BLaER1 treated with 17β-estradiol and CSF1 and Interleukin-3, amounts not matched to agents 10 nM and 100 nM (cell line): ENCODE data around the gene RABL6.

ENCODE experiments used
- H3K27ac ChIP-seq, 11 experiments: shearing (Covaris generic); formaldehyde crosslinking; 2 replicates each; pipeline ENCODE4 v1.8.1; 2022
- H3K27me3 ChIP-seq, 11 experiments: shearing (Covaris generic); formaldehyde crosslinking; 2 replicates each; pipeline ENCODE4 v1.8.1; 2022
- H3K36me3 ChIP-seq, 11 experiments: shearing (Covaris generic); formaldehyde crosslinking; 2 replicates each; pipeline ENCODE4 v1.8.1; 2022
- H3K4me1 ChIP-seq, 10 experiments: shearing (Covaris generic); formaldehyde crosslinking; 2 replicates each; pipeline ENCODE4 v1.8.1; 2022
- H3K4me2 ChIP-seq, 11 experiments: shearing (Covaris generic); formaldehyde crosslinking; 2 replicates each; pipeline ENCODE4 v1.8.1; 2022
- H3K4me3 ChIP-seq, 10 experiments: shearing (Covaris generic); formaldehyde crosslinking; 2 replicates each; pipeline ENCODE4 v1.8.1; 2022
- H3K9ac ChIP-seq, 11 experiments: shearing (Covaris generic); formaldehyde crosslinking; 2 replicates each; pipeline ENCODE4 v1.8.1; 2022
- H3K9me3 ChIP-seq, 11 experiments: shearing (Covaris generic); formaldehyde crosslinking; replicated peaks in 1 of 11; 2 replicates each; pipeline ENCODE4 v1.8.1; 2022
- H4K20me1 ChIP-seq, 11 experiments: shearing (Covaris generic); formaldehyde crosslinking; 2 replicates each; pipeline ENCODE4 v1.8.1; 2022
- Cebpa-rat ChIP-seq, 11 experiments: shearing (Covaris generic); IDR thresholded peaks; 2 replicates each; pipeline ENCODE4 v1.8.1; 2022

The RABL6 gene

GRCh38 chr9:136853596-136854112, 45.9 kb downstream of the RABL6 start:
- peaks cover 9 to 37% (median 20%) of the 10 kb centered on the region in 11 experiments; a peak in 18 of 22 replicates for H3K36me3 ChIP-seq
- no peak for TF ChIP-seq Cebpa-rat (IDR thresholded peaks at IDR 0.05)

GRCh38 chr9:136854113-136854841, 46.5 kb downstream of the RABL6 start:
- H3K27me3 ChIP-seq: no peaks in the 10 kb centered on the region
- H3K4me1 ChIP-seq: peaks cover 28 to 81% (median 67%) of the 10 kb centered on the region in 10 experiments

More at GRCh38 chr9:136853596-136854112, 45.9 kb downstream of the RABL6 start:
- Histone ChIP-seq H3K27ac (no peak overlapping the region), H3K4me3 (no peak overlapping the region), H3K9me3 (no peaks in the 10 kb centered on the region), H3K4me2 (peak overlapping the region in 9 of 11 experiments; percentile 21 to 80 (median 56); a peak in 17 of 22 replicates), H3K4me1 (peaks cover 22 to 75% (median 61%) of the 10 kb centered on the region in 10 experiments), H3K27me3 (no peaks in the 10 kb centered on the region), H4K20me1 (peaks cover 13 to 85% (median 64%) of the 10 kb centered on the region in 11 experiments; a peak in 21 of 22 replicates), H3K9ac (peak overlapping the region in 6 of 11 experiments; percentile 3 to 41 (median 32); a peak in 6 of 22 replicates)

GRCh38 chr9:136854842-136855460, 47.2 kb downstream of the RABL6 start:
- Histone ChIP-seq H3K9ac (peak overlapping the region in 5 of 11 experiments; percentile 9 to 48 (median 37); a peak in 5 of 22 replicates), H3K4me1 (peaks cover 32 to 84% (median 70%) of the 10 kb centered on the region in 10 experiments)

More at GRCh38 chr9:136854113-136854841, 46.5 kb downstream of the RABL6 start:
- H3K4me3 ChIP-seq: no peak overlapping the region
- peak overlapping the region in 10 of 11 experiments; percentile 21 to 80 (median 51); a peak in 19 of 22 replicates for H3K4me2 ChIP-seq
- TF ChIP-seq Cebpa-rat (IDR thresholded peaks at IDR 0.05): no peak
- peak overlapping the region in 7 of 11 experiments; percentile 9 to 41 (median 33); a peak in 8 of 22 replicates for H3K9ac ChIP-seq
- H3K36me3 ChIP-seq: peaks cover 9 to 43% (median 20%) of the 10 kb centered on the region in 11 experiments; a peak in 18 of 22 replicates
- H3K9me3 ChIP-seq: no peaks in the 10 kb centered on the region
- H4K20me1 ChIP-seq: peaks cover 14 to 91% (median 70%) of the 10 kb centered on the region in 11 experiments; a peak in 21 of 22 replicates
- no peak overlapping the region for H3K27ac ChIP-seq

GRCh38 chr9:136855461-136856078, 47.8 kb downstream of the RABL6 start:
- H3K4me3 ChIP-seq: no peak overlapping the region
- H3K4me1 ChIP-seq: peaks cover 32 to 84% (median 70%) of the 10 kb centered on the region in 10 experiments; a peak in 19 of 20 replicates
- H3K27me3 ChIP-seq: no peaks in the 10 kb centered on the region
- no peaks in the 10 kb centered on the region for H3K9me3 ChIP-seq
- H4K20me1 ChIP-seq: peaks cover 17 to 93% (median 72%) of the 10 kb centered on the region in 11 experiments; a peak in 21 of 22 replicates
- peak overlapping the region in 9 of 11 experiments; percentile 41 to 80 (median 55); a peak in 19 of 22 replicates for H3K4me2 ChIP-seq
- peak overlapping the region in 3 of 11 experiments; percentile 10 to 31 (median 28); a peak in 3 of 22 replicates for H3K27ac ChIP-seq
- peak overlapping the region in 7 of 11 experiments; percentile 7 to 48 (median 34); a peak in 9 of 22 replicates for H3K9ac ChIP-seq
- TF ChIP-seq Cebpa-rat (IDR thresholded peaks at IDR 0.05): no peak
- H3K36me3 ChIP-seq: peaks cover 8 to 42% (median 19%) of the 10 kb centered on the region in 11 experiments; a peak in 20 of 22 replicates

More at GRCh38 chr9:136854842-136855460, 47.2 kb downstream of the RABL6 start:
- Histone ChIP-seq H3K9me3 (no peaks in the 10 kb centered on the region), H3K4me2 (peak overlapping the region in 9 of 11 experiments; percentile 21 to 80 (median 56); a peak in 14 of 22 replicates), H3K27me3 (no peaks in the 10 kb centered on the region), H3K4me3 (no peak overlapping the region), H3K36me3 (peaks cover 9 to 45% (median 20%) of the 10 kb centered on the region in 11 experiments; a peak in 18 of 22 replicates), H3K27ac (no peak overlapping the region), H4K20me1 (peaks cover 17 to 93% (median 73%) of the 10 kb centered on the region in 11 experiments; a peak in 21 of 22 replicates)
- no peak for TF ChIP-seq Cebpa-rat (IDR thresholded peaks at IDR 0.05)

- peaks cover 8 to 42% (median 19%) of the 10 kb centered on the region in 11 experiments; a peak in 21 of 22 replicates for H3K36me3 ChIP-seq
- TF ChIP-seq Cebpa-rat (IDR thresholded peaks at IDR 0.05): no peak
These were observed 48.3 kb downstream of the RABL6 start for GRCh38 chr9:136856079-136856476.

GRCh38 chr9:136856541-136857141, 48.9 kb downstream of the RABL6 start:
- Histone ChIP-seq H4K20me1 (peaks cover 25 to 93% (median 73%) of the 10 kb centered on the region in 11 experiments; a peak in 21 of 22 replicates), H3K4me3 (no peak overlapping the region), H3K9ac (peak overlapping the region in 3 of 11 experiments; percentile 7 to 50 (median 31); a peak in 3 of 22 replicates), H3K4me2 (peak overlapping the region in 7 of 11 experiments; percentile 51 to 80 (median 66); a peak in 10 of 22 replicates), H3K4me1 (peaks cover 38 to 87% (median 78%) of the 10 kb centered on the region in 10 experiments; a peak in 19 of 20 replicates), H3K36me3 (peaks cover 9 to 42% (median 19%) of the 10 kb centered on the region in 11 experiments), H3K9me3 (no peaks in the 10 kb centered on the region), H3K27ac (no peak overlapping the region), H3K27me3 (no peaks in the 10 kb centered on the region)
- TF ChIP-seq Cebpa-rat (IDR thresholded peaks at IDR 0.05): no peak

More at GRCh38 chr9:136856079-136856476, 48.3 kb downstream of the RABL6 start:
- no peaks in the 10 kb centered on the region for H3K9me3 ChIP-seq
- peaks cover 19 to 93% (median 72%) of the 10 kb centered on the region in 11 experiments; a peak in 21 of 22 replicates for H4K20me1 ChIP-seq
- H3K9ac ChIP-seq: peak overlapping the region in 7 of 11 experiments; percentile 7 to 48 (median 34); a peak in 9 of 22 replicates
- peaks cover 33 to 84% (median 73%) of the 10 kb centered on the region in 10 experiments; a peak in 19 of 20 replicates for H3K4me1 ChIP-seq
- H3K4me3 ChIP-seq: no peak overlapping the region
- peak overlapping the region in 3 of 11 experiments; percentile 10 to 31 (median 28); a peak in 2 of 22 replicates for H3K27ac ChIP-seq
- no peaks in the 10 kb centered on the region for H3K27me3 ChIP-seq
- peak overlapping the region in 9 of 11 experiments; percentile 41 to 80 (median 55); a peak in 18 of 22 replicates for H3K4me2 ChIP-seq

- Histone ChIP-seq H3K36me3 (peaks cover 14 to 42% (median 20%) of the 10 kb centered on the region in 11 experiments), H3K9ac (peak overlapping the region in 3 of 11 experiments; percentile 31 to 61 (median 50); a peak in 2 of 22 replicates), H3K27me3 (no peaks in the 10 kb centered on the region), H3K4me1 (peaks cover 39 to 92% (median 80%) of the 10 kb centered on the region in 10 experiments; a peak in 19 of 20 replicates), H3K4me2 (peak overlapping the region in 4 of 11 experiments; percentile 7 to 94 (median 80); a peak in 5 of 22 replicates), H3K27ac (no peak overlapping the region), H4K20me1 (peaks cover 25 to 94% (median 78%) of the 10 kb centered on the region in 11 experiments; a peak in 21 of 22 replicates), H3K9me3 (no peaks in the 10 kb centered on the region), H3K4me3 (no peak overlapping the region)
- TF ChIP-seq Cebpa-rat (IDR thresholded peaks at IDR 0.05): no peak
These were observed 49.4 kb downstream of the RABL6 start for GRCh38 chr9:136857166-136857565.
